NCI-H524 treated with DMSO at 0.1 percent for 48 hours (cell line): ENCODE data around the gene VDR.

ENCODE experiments used
- DNase-seq: peaks from one replicate; lab custom pipeline; 2025; lab: John Stamatoyannopoulos, UW

Gene VDR

DNA sequence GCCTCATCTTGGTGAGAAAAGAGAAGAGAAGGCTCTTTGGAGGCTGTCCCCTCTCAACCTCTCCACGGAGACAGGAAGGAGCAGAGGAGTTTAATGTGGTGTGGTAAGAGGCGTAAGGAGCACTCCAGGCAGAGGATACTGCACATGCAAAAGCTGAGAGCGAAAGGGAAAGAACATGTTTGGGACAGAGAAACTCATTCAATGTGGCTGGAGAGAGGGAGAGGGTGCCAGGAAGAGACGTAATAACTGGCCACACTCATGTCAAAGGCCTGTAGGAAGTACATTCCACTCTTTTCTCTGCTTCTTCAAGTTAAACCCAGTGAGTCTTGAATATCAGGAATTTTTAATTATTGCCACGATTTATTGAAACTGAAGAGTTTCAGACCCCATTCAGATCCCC, 12.0 kb downstream of the VDR start:
- no peak for DNase-seq

DNA sequence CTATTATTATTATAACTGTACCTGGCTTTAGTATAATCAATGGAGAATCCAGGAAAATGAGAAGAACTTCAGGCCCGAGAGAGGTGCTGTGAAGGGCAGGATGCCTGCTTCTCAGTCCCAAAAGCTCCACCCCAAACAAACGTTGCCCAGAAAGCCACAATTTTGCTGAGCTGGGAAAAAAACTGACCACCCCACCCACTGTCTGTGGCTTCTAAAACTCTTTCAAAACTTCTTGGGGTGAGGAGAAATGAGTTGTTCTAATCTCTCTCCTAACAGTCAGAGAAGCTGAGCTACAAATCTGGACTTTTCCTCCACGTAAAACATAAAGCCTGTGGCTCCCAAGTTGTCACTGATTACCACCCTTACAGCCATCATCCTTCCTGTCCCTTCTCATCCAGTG, 13.4 kb downstream of the VDR start:
- no peak for DNase-seq

DNA sequence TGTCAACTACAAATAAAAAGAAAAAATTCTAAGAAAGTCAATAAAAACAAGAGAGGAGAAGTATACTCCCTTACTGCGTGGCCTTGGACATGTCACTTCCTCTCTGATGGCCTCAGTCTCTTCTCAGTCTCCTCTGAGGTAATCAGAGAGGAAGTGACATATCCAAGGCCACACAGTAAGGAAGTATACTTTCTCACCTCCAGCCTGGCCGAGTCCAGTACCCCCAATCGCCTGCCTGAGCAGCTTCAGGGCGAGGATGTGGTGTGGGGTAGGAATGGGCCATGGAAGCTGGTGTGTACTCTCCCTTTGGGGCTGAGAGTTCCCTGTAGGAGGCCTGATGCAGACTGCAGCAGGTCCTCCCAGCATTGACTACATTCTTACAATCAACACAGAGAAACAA, 15.8 kb downstream of the VDR start:
- DNase-seq = no peak

DNA sequence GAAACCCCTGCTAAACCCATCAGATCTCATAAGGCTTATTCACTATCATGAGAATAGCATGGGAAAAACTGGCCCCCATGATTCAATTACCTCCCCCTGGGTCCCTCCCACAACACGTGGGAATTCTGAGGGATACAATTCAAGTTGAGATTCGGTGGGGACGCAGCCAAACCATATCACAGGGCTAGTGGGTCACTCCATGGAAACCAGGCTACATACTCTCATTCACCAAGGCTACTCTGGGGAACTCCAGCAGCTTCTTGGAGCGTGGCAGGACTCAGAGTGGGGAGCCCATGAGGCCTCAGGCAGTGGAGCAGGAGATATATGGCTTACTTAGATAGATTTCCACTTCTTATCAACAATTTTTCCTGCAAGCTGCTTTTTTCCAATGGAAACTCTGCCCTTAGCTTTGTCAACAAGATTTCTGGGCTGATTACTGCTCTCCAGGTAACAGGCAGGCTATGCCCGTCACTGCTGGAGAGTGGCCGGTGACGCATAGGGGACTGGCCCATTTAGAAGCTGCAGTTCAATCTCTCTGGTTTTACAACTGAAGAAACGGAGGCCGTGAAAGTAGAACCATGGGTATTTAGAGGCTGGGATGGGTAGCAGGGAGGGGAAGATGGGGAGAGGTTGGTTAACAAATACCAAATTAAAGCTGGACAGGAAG, 16.5 kb downstream of the VDR start:
- DNase-seq = no peak

DNA sequence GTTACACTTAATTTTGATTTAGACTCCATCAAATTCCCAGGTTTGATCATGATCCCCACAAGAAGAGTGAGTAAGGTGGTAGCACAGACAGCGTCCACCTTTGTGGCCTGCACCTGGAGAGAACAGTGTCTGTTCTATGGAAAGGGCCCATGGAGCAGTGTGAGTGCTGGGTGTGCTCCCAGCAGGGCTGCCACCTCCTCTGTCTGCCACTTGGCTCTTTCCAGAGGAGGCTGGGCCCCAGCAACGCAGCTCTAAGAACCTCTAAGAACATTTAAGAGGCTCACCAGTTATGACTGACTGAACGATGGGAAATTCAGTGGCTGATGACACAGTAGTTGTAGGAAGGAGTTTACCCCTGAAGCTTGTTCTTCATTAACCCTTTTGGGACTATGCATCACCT, 17.3 kb downstream of the VDR start:
- DNase-seq = no peak

DNA sequence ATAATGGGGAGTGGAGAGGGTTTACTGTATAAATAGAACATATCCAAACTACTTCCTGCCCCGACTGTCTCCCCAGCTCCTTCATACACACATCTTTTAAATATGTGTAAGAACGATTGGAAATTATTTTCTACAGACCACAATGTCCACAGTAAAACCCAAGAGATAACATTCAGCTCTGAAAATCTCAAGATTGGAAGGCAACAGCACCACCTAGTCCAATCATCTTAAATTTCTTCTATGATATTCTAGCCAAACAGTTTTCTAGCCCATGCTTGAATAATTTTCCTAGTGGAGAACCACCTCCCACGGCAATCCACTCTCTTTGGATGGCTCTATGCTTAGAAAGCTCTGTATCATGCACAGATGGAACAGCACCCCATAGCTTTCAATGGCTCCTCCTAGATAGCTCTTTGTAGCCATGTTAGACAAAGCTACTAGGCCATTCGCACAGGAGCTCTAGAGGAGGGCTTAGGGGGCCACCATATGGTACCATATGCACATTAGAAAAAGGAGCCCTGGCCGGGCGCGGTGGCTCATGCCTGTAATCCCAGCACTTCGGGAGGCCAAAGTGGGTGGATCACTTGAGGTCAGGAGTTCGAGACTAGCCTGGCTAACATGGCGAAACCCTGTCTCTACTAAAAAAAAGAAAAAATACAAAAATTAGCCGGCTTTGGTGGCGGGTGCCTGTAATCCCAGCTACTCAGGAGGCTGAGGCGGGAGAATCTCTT, 18.1 kb downstream of the VDR start:
- DNase-seq = peak; percentile 10

DNA sequence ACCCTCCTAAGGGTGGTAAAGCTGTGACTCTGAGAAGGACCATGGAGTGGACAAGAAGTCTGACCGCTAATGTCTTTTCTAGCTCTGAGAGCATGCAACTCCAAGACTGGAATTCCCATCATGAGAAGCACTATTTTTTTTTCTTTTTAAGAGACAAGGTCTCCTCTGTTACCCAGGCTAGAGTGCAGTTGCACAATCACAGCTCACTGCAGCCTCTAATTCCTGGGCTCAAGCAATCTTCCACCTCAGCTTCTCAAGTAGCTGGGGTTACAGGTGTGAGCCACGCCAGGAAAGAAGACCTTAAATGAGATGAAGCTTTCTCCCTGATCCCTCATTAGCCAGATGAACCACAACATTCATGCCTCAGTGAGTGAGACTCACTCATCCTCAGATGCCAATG, 19.2 kb downstream of the VDR start:
- no peak for DNase-seq

DNA sequence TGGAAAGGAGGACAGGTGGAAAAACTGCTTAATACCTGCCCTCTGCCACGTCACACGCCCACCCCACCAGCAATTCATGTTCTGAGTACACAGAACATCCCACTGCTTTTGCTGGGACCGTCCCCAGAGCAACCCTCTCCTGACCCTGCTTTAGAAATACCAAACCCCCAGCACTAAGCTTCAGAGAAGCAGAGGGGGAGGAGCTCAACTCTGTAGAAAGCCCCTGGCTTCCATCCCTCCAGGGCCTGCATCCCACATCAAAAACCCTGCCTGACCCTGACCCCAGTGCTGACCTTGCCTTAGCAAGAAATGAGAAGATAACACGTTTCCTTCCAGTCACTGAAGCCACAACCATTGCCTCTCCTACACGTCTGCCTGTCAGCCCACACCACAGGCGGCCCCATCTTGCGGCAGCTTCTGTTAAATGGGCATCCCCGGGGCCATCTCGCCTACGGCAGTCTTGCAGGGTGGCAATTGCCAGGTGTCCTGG, 19.7 kb downstream of the VDR start:
- DNase-seq = no peak

DNA sequence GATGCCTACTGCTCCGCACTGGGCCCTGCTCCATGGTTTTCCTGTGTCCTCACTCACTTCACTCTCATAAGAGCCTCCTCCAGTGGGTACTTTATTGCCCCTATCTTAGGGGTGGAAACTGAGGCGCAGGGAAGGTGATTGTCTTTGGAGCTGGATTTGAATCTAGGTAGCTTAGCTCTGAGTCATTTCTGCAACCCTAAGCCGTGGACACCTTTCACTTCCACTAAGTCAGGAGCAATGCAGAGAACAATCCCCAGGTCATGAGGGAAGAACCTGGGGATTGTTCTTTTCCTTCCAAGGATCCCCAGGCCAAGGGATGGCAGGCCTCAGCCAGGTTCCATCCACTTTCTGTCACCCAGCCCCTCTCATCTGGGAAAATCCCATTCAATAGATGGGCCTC, 20.3 kb downstream of the VDR start:
- no peak for DNase-seq

DNA sequence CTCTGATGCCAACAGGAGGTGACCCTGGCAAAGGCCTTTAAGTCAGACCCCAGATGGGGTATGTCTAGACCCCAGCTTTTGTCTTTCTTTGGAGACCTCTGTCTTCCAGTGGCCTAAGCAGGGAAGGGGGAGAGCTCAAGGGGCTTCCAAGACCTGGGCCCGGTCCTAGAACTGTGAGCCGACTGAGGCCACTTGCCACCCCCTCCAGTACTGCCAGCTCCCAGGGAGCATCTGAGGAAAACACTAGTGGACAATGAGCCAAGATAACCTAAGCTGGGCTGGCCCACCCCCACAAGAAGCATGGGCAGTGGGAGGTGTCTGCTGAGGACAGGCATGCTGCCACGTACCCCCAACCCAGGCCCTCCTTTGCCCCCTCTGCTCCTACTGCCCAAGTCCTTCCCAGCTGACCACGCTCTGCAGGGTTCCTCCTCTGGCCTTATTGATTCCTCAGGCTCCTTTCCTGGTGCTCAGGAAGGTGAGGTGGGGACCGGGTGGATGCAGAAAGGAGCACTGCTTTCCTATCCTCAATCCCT, 21.1 kb downstream of the VDR start:
- DNase-seq = no peak

DNA sequence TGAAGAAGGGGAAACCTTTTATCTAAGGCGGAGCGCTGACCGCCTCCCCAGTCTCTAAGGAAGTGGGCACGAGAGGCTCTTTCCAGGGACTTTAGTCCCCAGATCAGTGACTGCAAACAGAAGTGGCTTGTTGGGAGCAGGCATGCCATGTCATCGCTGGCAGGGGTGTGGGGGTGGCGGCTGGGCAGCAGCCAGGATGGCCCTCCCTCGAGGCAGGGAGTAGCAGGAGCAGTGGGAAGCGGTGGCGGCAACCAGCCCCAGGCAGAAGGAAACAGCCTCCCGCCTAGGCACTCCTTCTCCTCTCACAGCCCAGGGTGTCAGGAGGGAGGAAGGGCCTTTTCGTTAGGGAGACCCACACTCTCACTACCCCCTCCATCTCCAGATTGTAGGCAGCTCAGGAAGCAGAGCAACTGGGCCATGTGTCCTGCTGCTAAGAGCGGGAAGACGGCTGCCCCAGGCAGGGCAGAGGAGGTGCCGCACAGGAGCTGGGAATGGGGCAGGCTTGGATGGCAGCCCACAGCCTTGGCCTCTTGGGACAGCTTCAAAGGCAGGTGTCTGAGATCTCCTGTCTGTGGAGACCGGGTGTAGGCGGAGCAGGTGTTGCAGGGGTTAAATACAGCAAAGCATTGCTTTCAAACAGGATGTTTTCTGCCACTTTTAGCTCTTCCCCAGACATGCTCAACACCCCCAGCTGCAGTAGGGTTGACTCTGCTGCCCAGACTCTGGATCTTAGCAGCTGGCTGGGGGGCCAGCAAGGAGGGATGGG, 21.8 kb downstream of the VDR start:
- DNase-seq = no peak

DNA sequence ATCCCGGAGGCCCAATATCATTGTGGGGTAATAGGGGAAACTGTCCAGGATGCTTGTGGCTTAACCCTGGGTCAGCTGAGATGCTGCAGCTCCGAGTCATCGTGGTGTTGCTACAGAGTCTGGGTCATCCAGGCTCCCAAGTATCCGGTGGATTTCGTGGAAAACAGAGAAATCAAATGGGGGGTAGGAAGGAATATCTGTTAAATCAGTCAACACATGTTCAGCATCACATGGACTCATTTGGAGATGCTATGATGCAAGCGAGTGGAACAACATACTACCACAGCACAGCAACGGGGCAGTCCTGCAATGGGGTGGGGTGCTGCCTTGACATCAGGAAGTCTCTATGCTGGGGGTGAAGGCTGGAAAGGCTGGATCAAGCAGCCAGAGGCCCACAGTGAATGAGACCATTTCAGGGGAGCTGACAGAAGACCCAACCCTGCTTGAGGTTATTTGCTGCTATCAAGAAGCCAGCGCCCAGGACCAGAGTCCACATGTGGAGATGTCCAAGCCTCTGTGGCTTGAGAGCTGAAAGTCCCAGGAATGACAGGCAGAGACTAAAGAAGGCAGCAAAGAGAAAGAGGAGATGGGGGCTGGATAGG, 22.9 kb downstream of the VDR start:
- no peak for DNase-seq

DNA sequence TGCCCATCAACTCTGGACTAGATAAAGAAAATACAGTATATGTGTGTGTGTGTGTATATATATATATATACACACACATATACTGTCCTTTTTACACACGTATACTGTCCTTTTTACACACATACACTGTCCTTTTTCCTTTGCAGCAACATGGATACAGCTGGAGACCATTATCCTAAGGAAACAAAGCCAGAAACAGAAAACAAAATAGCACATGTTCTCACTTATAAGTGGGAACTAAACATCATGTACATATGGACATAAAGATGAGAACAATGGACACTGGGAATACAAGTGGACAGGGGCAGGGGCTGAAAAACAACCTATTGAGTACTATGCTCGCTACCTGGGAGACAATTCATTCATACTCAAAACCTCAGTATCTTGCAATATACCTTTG, 23.7 kb downstream of the VDR start:
- DNase-seq = no peak

DNA sequence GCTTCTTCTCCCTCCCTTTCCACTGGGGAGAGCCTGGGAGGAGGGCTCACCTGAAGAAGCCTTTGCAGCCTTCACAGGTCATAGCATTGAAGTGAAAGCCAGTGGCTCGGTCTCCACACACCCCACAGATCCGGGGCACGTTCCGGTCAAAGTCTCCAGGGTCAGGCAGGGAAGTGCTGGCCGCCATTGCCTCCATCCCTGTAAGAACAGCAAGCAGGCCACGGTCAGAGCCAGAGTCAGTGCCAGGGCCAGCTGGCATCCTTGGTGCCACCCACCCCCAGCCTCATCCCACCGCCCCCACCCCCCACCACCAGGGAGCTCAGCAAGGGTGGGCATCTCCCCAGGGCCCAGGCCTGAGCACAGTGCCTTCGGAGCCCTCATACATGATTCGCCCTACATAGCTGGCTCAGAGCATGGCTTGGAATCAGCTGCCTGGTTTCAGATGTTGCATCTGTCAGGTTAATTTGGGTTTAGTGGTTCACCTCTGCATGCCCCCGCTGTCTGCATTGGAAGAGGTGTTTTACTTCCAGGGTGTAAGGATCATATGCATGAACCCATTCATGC, 25.8 kb downstream of the VDR start:
- DNase-seq = no peak

DNA sequence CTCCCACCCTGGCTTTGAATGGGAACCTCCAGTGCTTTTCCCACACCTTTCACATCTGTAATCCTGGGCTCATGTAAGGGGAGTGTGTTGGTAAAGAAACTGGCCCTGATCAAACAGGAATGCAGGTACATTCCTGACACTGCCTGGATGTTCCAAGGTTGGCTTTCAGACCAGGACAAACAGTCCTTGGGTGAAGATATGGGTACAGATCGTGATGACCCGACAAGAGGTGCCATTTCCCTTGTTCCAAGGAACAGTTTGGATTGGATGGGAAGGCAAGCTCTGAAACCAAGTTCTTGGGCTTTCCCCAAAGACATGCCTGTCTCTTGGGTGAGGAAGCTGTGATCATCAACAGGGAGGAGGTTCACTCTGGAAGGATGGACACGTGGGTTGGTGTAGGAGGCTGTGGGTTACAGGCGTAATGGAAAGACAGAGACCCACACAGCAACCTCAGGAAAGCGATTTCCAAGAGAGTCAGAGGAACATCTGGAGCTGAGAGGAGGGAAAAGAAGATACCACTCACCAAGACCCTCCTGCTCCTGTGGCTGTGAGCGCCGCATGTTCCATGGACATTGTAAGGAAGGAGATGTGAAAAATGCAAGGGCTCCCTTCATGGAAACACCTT, 26.4 kb downstream of the VDR start:
- no peak for DNase-seq

DNA sequence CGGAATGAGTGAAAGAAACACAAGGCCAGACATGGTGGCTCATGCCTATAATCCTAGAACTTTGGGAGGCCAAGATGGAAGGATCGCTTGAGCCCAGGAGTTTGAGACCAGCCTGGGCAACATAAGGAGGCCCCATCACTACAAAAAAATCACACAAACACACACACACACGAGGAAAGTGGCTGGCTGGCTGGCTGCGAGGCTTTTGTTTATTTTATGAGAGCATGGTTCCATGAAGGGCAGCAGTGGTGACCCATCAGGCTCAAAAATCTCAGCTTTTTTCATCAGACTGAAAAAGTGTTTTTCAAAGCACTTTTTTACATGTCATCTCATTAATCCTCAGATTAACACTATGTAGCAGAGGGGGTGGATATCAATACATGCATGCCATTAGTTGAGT, 27.7 kb downstream of the VDR start:
- DNase-seq = no peak

DNA sequence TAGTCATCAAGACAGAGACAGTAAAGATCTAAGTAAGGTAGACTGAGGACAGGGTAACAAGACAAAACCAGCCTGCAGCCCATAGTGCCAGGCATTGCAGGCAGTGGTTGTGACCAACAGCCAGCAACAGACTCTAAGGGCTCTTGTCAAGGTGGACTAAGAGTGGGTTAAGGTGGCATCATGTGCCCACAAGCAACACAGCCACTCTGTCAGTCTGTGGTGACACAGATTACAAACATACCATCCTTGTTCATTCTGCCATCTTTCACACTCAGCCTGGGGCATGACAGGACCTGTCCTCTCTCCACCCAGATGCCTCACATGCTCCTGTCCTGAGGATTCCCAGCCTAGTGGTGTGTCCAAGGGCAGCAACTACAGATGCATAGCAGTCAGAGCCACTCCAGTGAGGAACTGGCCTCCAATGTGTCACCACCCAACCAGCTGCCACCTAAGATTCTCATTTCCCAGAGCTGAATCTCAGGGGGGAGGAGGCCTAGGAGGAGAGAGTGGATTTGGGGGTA, 28.3 kb downstream of the VDR start:
- DNase-seq = no peak

DNA sequence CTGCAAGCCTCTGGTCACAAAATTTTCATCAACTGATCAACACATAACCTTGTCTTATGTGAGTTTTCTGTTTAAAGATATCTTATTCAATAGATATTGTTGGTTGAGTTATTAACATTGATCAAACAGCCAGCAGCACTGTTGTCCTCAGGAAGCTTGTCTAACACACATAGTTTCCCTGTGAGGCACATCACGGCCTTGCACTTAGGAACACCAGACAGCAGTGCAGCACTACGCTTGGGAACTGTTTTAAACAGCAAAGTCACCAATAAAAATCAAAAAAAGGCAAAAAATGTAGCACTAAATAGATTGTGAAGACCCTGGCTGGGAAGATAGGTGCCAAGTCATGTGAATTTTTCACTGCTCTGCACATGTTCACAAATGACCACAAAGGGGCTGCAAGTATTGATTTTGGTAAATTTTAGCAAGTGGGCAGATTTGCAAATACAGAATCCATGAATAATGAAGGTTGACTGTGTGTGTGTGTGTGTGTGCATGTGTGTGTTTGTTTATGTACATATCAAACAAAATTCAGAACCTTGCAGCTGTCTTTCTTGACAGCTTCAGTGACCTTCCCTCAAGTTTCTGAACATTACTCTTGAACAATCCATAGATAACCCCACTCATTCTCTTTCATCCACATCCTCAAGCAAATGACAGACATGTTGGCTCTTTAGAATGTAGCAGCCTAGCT, 28.9 kb downstream of the VDR start:
- no peak for DNase-seq

DNA sequence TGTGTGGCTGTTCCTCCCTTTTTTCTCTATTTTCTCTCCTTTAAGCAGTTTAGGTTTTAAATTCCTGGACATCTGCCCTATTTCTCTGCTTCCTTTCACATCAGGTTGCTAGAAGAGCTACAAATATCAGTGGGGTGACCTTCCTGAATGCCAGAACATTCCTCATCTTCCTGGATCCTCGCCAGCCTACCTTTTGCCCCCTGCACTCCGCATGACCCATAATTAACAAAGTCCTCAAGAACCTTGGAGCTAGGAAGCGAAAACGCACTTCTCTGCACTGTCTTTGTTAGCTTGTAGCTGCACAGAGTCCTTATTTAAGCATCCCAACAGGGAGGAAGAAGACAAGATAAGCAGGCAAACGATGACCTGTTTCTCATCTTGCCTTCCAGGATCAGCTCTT, 30.5 kb downstream of the VDR start:
- no peak for DNase-seq

DNA sequence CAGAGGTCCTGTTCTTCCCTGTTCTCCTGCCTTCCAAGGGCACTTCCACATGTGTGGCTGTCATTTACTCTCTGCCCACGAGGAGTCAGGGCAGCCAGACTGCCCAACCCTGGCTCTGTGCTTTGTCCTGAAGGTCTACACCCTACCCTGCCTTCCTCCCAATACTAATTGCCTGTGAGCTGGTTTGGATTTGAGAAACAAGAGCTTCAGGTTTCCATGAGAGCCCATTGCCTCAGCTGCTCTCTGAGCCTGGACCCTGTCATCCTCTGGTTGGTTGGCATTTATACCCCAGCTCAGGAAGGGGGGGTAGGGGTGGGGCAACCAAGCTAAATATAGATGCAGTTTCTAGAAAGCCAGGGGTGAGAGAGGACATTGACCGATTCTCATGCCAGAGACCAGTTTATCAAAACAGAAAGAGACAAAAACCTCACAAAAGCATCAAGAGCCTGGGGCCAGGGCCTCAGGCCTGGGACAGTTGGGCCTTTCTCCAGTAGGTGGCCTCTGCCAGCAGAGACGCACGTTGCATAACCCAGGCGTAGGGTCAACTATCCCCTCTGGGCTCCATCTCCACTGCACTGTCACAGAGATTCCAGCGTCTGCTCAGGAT, 34.5 kb downstream of the VDR start:
- DNase-seq = no peak
